GM19438 (cell line): ENCODE data around the gene TFIP11.
"Not testable (repeated sequence)": the region's sequence is repeated elsewhere in the genome, so short reads cannot be mapped to it uniquely, and the experiment has no call there.

Source experiments
- ATAC-seq: cut with Tn5 transposase; IDR thresholded peaks from one replicate; pipeline ENCODE4 v1.9.1; 2021; ENCODE audit warnings: low read depth; ENCODE audit not compliant: unreplicated experiment

Gene TFIP11

GRCh38 chr22:26542831-26543230 lies 30.6 kb upstream of the TFIP11 start:
- ATAC-seq, result no peak

DNA sequence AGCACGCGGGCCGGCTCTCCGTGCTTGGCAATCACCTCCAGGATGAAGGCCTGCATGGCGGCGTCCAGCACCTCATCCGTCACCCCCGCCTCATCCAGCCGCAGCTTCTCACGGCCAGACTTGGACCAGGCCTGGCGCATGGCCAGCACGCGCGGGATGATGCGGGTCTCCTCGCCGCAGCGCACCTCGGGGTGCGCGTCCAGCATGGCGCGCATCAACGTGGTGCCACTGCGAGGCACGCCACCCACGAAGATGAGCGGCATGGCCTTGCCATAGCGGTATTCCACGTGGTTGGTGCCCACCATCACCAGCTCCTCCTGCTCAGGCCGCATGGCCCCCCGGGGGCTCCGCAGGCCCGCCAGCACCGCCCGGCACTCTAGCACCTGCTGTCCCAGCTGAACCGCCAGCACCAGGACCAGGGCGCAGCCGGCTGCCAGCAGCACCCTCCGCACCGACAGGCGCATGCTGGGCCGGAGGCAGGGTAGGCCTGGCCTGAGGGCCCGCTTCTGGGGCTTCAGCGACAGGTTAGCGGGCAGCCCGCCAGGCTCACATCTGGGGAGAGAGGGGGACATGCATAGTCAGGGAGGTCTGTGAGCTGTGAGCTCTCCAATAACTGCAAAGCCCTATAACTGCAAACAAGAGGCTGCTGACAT lies 29.0 kb upstream of the TFIP11 start:
- no peak for ATAC-seq

DNA sequence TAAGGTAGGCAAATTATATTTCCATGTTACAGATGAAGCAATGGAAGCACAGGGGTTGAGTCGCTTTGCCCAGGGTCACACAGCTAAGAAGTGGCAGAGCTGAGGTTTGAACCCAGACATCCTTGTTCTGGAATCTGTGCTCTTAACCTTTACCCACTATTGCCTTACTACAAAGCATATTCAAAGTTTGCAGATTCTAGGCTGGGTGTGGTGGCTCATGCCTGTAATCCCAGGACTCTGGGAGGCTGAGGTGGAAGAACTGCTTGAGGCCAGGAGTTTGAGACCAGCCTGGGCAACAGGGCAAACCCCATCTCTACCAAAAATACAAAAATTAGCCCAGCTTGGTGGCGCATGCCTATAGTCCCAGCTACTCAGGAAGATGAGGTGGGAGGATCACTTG lies 27.8 kb upstream of the TFIP11 start:
- ATAC-seq, result no peak

DNA sequence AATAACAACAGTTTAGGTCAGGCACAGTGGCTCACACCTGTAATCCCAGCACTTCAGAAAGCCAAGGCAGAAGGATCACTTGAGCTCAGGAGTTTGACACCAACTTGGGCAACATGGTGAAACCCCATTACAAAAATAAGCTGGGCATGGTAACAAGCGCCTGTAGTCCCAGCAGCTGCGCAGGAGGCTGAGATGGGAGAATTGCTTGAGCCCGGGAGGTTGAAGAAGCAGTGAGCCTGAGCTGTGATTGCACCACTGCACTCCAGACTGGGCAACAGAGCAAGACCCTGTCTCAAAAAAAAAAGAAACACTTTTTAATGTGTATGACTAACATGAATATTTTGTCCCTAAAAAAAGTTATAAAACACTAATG lies 24.5 kb upstream of the TFIP11 start:
- no peak for ATAC-seq

GRCh38 chr22:26536056-26536761 lies 23.9 kb upstream of the TFIP11 start:
- ATAC-seq, result no peak

DNA sequence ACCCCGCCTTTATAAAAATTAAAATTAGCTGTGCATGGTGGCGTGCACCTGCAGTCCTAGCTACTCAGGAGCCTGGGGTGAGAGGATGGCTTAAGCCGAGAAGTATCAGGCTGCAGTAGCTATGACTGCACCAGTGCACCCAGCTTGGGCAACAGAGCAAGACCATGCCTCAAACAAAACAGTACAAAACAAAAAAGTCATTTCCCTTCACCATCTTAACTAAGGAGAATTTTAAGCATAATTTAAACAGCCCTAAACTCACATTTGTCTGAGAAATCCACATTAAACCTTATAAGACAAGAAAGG lies 23.3 kb upstream of the TFIP11 start:
- ATAC-seq, result no peak

DNA sequence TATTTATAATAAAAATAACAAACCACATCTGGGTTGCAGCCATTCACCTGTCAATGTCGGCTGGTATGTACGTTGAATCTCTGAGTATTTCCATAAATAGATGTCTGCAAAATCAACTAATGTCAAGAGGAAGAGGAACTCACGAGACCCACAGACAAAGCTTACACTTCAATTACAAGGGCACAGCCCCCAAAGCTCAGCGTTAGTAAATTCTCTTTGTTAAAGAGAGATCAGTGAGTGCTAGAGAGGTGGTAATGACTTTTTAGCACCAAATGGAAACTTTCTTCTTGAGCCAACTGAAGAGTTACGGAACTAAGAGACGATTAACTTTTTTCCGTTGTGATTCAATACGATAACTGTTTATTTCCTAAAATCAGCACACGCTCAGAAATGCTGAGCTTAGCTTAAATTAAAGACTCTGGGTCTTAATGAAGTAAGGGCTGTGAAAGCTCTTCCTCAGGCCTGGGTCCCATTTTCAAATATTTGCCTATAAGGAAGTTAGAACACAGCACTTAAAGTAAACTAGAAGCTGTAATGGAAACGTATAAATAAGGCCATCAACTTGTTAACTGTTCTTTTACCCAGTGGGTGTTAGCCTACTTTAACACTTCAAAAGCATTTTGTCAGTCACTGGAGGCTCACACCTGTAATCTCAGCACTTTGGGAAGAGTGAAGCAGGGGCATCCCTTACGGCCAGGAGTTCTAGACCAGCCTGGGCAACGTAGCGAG lies 22.8 kb upstream of the TFIP11 start:
- ATAC-seq, result no peak

DNA sequence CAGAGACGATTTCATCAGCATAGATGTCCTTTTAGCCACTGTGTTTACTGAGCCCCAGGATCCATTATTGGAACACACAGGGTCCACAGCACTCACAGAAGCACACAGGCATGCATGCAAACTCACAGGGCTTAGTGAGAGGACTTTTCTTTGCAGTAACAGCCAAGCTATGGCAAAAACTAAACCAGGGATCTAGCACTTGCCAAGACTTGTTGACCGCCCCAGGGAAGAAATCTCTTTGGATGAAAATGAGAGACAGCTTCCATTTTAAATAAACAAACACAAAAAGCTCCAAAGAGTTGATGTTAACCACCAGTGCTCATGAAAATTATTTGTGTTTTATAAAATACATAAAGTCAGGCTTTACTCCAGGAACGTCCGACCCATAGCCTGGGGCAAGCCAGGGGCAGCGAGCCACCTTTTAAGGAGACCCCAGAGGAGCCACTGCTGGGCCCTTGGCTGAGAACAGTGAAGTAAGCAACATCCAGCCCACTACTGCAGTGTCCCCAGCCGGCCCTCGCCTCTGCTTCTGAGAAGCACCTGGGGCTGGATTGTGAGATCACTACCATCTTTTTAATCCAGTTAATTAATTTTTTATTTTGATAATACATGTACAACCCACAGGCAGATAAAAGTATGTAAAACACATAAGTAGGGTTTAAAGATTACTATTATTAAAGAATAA lies 22.0 kb upstream of the TFIP11 start:
- no peak for ATAC-seq

GRCh38 chr22:26529345-26529744 lies 17.1 kb upstream of the TFIP11 start:
- no peak for ATAC-seq

DNA sequence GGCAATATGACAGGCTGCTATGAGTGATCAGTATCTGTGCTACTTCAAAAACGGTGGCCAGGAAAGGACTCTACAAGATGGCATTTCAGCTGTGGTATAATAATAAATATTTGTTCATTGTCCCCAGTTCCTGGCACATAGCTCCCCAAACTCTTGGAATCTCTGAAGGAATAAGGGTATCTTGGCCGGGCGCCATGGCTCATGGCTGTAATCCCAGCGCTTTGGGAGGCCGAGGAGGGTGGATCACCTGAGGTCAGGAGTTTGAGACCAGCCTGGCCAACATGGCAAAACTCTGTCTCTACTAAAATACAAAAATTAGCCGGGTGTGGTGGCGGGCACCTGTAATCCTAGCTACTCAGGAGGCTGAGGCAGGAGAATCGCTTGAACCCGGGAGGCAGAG lies 16.2 kb upstream of the TFIP11 start:
- not testable (repeated sequence) for ATAC-seq

DNA sequence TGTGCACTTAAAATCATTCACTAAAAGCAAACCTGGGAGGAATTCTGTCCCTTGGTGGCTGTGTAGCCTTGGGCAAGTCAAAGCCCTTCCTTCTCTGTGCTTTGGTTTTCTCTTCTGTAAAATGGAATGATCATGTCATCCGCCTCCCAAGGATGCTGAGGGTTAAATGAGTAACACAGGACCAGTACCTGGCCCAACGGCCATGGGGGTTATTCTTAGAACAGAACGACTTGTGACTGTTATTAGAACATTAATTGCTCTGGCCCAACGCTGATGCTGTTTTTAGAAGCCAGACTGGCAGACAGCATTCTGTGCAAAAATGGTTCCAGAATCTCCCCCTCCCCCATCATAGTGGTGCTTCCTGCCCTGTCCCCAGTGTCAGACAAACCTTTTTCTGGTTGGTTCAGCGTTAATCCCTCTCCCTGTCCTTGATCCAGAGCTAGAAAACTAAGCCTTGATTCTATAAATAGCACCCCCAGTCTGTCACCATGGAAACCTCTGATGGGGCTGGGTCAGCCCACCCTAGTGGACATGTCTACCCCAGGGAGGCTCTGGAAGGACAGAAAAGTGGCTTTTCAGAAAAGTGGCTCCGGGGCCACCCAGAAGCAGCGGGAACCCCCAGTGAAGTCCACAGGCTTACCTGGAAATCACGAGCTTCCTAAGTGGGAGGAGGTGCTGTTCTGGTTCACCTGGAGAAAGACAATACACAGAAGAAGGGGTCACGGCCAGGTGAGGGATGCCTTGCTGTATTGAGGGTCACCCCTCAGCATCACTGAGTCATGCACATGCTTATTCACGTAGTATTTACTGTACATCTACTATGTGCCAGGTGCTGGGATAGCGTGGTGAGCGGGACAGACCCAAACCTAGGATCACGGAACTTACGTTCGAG lies 15.5 kb upstream of the TFIP11 start:
- no peak for ATAC-seq

DNA sequence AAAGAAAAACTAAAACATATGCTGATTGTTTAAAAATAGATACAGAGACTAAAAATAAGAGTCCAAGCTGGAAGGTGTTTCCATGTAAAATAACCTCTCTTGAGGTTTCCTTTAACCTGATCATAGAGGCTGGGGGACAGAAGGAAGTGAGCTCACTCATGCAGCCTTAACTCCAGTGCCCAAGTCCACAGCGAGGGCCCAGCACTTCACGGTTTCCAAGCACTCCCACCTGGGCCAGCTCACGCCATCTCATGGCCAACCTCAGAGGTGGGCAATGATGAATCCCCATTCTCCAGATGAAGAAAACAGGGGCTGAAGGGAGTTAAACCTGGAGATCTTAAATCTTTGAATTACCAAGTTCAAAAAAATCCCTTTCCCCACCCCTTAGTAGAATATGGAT lies 14.9 kb upstream of the TFIP11 start:
- no peak for ATAC-seq

DNA sequence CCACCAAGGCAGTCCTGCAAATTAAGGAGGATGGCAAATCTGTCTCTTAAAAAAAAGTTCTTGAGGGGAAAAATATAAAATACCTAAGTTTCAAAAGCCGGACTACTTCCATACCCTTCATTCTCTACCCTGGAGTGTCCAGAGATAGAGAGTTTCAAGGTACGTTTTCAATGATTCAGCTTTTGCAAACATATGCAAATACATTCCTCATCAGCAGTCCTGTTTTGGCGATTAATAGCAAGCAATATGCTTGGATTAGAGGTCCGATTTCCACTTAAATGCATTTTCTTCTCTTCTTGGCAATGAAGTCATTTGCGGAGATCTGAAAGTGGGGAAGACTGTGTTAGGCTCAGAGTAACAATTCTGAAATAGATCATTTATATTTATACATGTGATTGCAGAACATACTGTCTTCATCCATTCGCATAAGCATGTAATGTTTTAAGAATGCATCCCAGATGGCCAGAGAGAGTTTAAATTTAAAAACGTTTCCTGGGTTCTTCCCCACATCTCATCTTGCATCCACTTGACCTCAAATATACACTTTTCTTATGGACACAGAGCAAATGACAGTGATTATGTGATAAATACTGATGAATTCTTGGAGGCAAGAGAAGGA lies 13.8 kb upstream of the TFIP11 start:
- ATAC-seq, result no peak

GRCh38 chr22:26524870-26525269 lies 12.6 kb upstream of the TFIP11 start:
- no peak for ATAC-seq

DNA sequence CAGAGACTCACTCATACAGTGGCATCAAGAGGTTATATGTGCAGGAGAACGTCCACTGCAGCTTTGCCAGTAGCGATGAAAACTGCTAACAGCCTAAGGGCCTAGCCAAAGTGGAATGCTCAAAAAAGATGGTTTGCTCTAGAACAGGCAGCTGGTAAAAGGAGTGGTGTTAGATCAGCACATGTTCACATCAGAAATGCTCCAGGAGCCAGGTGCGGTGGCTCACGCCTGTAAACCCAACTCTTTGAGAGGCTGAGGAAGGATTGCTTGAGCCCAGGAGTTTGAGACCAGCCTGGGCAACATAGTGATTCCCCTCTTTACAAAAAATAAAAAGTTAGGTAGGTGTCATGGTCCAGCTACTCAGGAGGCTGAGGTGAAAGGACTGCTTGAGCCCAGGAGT lies 10.3 kb upstream of the TFIP11 start:
- no peak for ATAC-seq

- ATAC-seq, result no peak
Observed at GRCh38 chr22:26522012-26522411, 9.7 kb upstream of the TFIP11 start.

GRCh38 chr22:26517429-26517828 lies 5.2 kb upstream of the TFIP11 start:
- no peak for ATAC-seq

DNA sequence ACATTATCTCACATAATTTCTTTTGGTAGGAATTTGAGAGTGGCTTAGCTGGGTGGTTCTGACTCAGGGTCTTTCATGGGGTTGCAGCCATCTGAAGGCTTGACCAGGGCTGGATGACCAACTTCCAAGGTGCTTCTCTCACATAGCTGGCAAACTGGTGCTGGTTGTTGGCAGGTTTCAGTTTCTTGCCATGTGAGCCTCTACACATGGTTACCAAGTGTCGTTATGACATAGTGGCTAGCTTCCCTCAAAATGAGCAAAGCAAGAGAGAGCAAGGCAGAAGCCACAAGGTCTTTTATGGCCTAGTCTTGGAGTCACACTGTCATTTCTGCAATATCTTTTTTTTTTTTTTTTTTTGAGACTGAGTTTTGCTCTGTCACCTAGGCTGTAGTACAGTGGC lies 4.2 kb upstream of the TFIP11 start:
- ATAC-seq, result no peak

DNA sequence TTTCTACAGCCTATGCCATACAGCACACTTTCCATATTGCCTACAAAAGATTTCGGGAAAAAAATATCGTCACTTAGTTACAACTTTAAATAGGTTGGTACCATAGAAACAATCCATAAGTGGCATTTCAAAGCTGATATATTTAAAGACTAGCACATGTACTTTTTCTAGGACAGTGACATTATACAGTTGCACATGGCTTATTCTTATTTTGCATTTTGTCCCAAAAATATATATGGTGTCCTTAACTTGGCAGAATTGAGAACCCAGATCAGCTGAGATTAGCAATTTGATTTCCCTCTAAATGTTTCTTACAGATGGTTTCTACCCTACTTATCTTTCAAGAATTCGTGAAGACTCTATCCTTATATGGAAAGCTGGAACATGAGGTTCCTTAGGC lies 3.7 kb upstream of the TFIP11 start:
- no peak for ATAC-seq
